OCI-LY1 (cell line): ENCODE measurements around the gene PNPLA5.

Experiments
- CTCF ChIP-seq: fragments of 200-600 bp; sonication (generic), shearing (Covaris generic); IDR thresholded peaks from 2 replicates; pipeline ENCODE4 v1.5.1; 2017; ENCODE audit warnings: mild to moderate bottlenecking, antibody characterized with exemption, low read length, moderate library complexity, mixed read lengths
- EZH2 ChIP-seq: fragments of 200-600 bp; sonication (generic), shearing (Covaris generic); IDR thresholded peaks from 2 replicates; pipeline ENCODE4 v1.8.0; 2017; ENCODE audit warnings: borderline replicate concordance, mixed run types, mild to moderate bottlenecking, antibody characterized with exemption, low read length, moderate library complexity, mixed read lengths

- TF ChIP-seq EZH2: no peak
- TF ChIP-seq CTCF: no peak
Measured at GRCh38 chr22:43859621-43860020, 32.2 kb downstream of the PNPLA5 start.
